GM19372 (cell line): ENCODE measurements around the gene RNASE9.
A peak's percentile ranks its signal among the peaks of the same experiment; 100 is the strongest.
"Not testable (repeated sequence)": the region's sequence is repeated elsewhere in the genome, so short reads cannot be mapped to it uniquely, and the experiment has no call there.

Experiments used
- ATAC-seq: cut with Tn5 transposase; IDR thresholded peaks from one replicate; pipeline ENCODE4 v1.9.1; 2021; ENCODE audit warnings: mild to moderate bottlenecking, low read depth, moderate library complexity; ENCODE audit not compliant: unreplicated experiment

The RNASE9 gene

DNA sequence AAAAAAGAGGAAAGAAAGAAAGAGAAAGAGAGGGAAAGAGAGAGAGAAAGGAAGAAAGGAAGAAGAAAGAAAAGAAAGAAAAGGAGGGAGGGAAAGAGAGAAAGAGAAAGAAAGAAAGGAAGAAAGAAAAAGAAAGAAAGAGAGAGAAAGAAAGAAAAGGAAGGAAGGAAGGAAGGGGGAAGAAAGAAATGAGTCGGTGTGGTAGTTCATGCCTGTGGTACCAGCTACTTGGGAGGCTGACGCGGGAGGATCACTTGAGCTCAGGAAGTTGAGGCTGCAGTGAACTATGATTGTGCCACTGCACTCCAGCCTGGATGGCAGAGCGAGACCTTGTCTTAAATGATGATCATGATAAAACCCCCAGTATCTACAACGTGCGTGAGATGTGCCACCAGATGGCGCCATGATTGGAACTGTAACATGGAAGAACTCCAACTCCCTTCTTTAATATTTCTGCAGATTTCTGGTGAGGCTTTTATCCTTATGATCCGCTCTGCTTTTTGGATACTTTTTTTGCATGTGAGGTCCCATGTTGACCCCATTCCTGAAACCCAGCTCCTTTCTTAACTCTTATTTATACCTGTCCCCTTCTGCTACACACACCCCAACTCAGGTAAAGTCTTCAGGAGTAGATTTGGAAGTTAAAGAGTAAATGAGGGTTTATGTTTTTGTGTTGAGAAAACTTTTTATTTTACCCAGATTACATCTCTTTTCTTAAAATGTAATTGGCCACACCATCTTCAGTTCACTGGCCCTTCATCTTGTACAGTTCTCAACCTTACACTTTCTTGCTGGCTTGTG lies 29.9 kb downstream of the RNASE9 start:
- peak; percentile 53 for ATAC-seq

DNA sequence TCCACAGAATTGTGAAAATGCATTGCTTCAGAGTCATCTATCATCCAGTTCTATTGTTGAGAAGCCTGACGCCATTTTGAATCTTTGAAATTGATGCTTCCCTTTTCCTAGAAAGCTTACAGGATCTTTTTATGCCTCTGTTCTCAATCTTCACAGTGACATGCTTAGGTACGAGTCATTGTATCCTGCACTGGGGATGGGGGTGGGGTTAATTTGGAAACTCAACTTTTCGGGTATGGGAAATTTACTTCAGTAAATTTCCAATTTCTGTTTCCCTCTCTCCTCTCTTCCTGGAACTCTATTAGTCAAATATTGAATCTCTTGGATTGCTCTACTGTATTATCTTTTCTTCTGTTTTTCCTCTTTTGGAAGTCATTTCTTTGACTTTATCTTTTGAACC lies 31.0 kb downstream of the RNASE9 start:
- ATAC-seq = no peak

DNA sequence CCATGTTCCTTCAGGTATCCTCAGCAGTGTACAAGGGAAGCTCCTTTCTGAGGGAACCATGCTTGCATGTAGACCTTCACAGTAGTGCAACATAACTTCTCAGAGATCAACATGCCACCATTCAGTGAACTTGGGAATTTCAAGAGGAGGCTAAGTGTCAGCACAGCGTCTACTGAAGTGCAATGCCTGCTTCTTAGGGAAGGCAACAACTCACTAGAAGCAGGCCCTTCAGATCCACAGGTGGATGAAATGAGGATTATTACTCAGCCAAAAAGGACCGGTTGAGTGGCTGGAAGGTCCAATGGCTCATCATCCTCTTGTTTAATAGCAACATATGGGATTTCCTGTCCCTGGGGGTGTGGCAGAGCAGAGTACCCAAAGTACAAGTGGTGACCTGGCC lies 36.8 kb downstream of the RNASE9 start:
- no peak for ATAC-seq

DNA sequence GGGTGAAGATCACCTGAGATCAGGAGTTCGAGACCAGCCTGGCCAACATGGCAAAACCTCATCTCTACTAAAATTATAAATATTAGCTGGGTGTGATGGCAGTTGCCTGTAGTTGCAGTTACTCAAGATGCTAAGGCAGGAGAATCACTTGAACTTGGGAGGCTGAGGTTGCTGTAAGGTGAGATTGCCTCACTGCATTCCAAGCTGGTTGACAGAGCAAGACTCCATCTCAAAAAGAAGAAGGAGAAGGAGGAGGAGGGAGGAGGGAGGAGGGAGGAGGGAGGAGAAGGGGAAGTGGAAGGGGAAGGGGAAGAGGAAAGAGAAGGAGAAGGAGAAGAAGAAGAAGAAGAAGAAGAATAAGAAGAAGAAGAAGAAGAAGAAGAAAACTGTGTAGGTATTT lies 38.5 kb downstream of the RNASE9 start:
- ATAC-seq = no peak

DNA sequence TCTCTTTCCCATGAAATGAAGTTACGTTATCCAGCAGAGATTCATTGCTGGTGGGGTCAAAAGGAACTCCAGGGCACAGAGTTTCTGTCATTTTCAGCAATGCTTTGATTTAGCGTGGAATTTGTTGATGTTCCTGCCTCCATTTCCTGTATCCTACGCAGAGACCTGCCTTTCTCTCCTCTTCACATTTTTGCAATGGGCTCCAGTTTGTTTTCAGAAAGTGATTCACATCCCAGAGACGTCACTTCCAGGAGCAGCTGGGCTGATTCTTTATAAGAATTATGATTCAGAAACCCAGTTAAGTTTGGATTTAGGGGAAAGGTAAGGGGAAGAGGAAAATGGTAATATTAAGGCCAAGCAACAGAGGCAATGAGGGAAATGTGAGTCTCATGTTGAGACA lies 43.9 kb downstream of the RNASE9 start:
- no peak for ATAC-seq

DNA sequence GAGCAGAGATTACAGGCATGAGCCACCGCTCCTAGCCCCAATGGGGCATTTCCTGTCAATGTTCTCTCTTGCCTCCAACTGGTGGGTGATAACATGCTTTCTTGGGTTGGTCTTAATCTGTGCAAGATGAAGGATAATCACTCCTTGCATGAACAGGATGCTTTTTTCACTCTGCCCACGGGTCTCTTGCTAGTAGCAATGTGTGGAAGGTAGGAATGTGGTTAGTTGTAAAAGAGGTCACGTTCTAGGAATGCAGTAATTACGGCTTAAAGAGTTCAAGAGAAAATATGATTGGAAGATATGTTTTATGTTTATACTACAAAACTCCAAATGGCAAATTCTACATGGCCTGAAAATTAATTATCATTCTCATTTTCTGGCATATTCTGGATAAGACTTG lies 45.0 kb downstream of the RNASE9 start:
- no peak for ATAC-seq

DNA sequence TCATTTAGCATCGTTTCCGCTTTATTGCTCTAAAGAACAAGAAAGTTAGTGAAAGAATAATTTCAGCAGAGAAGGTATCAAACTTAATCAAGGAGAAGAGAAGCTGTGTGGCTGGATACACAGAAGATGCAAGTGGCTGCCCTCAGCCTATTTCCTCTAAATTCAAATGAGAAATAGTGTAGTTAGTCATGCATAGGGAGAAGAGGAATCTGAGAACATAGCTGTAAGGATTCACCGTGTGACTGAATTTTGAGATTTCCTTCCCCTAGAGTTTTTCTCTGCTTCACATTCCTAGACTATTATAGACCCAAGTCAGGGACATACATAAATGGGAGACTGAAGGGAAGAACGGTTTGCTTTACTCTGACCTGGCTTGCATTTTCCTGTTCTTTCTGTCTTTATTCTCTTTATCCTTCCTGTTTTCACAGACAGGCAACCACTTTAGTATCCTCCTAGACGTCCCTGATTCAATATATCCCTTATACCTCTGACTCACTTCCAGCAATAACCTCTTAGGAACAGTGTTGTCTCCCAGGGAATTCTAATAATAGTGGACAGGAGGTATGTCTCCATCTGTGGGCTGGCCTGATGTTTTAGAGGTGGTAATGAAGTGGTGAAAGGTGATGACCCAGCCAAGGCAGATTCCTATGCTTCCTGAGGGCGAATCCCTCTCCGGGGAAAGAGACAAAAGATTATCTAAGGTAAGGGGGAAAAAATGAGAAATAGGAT lies 48.5 kb downstream of the RNASE9 start:
- ATAC-seq = no peak

DNA sequence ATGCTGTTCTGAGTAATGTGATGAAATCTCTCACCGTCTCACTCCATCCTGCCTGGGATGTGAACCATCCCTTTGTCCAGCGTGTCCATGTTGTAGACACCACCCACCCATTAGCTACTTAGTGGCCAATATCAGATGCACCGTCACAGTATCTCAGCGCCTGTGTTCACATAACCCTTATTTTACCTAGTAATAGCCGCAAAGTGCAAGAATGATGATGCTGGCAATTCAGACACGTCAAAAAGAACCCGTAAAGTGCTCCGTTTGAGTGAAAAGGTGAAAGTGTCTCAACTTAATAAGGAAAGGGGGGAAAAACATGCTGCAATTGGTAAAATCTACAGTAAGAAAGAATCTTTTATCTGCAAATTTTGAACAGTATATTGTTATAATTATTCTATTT lies 52.5 kb downstream of the RNASE9 start:
- no peak for ATAC-seq

DNA sequence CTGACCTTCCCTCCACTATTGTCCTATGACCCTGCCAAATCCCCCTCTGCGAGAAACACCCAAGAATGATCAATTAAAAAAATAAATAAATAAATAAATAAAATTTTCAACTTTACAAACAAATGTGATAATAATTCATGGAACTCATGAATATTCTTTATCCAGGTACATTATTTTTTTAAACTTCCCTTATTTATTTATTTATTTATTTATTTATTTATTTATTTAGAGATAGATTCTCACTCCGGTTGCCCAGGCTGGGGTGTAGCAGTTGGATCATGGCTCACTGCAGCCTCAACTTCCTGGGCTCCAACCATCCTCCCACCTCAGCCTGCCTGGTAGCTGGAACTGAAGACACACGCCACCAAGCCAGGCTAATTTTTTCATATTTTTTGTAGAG lies 53.3 kb downstream of the RNASE9 start:
- ATAC-seq = not testable (repeated sequence)

DNA sequence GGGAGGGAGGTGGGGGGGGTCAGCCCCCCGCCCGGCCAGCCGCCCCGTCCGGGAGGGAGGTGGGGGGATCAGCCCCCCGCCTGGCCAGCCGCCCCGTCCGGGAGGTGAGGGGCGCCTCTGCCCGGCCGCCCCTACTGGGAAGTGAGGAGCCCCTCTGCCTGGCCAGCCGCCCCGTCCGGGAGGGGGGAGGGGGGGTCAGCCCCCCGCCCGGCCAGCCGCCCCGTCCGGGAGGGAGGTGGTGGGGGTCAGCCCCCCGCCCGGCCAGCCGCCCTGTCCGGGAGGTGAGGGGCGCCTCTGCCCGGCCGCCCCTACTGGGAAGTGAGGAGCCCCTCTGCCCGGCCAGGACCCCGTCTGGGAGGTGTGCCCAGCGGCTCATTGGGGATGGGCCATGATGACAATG lies 54.1 kb downstream of the RNASE9 start:
- not testable (repeated sequence) for ATAC-seq

DNA sequence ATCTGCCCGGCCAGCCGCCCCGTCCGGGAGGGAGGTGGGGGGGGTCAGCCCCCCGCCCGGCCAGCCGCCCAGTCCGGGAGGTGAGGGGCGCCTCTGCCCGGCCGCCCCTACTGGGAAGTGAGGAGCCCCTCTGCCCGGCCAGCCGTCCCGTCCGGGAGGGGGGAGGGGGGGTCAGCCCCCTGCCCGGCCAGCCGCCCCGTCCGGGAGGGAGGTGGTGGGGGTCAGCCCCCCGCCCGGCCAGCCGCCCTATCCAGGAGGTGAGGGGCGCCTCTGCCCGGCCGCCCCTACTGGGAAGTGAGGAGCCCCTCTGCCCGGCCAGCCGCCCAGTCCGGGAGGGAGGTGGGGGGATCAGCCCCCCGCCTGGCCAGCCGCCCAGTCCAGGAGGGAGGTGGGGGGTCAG lies 54.6 kb downstream of the RNASE9 start:
- ATAC-seq = not testable (repeated sequence)
